Measurements from ENCODE around the gene TOR2A. TPM values are rescaled to one million over a fixed set of nuclear protein-coding genes. Genes with fewer than 3 reads are reported as not detected.
A peak's percentile ranks its signal among the peaks of the same experiment; 100 is the strongest.

TOR2A gene
- polyA plus RNA-seq, 4 donors: 11.7 to 20.0 (median 13.6) TPM

DNA sequence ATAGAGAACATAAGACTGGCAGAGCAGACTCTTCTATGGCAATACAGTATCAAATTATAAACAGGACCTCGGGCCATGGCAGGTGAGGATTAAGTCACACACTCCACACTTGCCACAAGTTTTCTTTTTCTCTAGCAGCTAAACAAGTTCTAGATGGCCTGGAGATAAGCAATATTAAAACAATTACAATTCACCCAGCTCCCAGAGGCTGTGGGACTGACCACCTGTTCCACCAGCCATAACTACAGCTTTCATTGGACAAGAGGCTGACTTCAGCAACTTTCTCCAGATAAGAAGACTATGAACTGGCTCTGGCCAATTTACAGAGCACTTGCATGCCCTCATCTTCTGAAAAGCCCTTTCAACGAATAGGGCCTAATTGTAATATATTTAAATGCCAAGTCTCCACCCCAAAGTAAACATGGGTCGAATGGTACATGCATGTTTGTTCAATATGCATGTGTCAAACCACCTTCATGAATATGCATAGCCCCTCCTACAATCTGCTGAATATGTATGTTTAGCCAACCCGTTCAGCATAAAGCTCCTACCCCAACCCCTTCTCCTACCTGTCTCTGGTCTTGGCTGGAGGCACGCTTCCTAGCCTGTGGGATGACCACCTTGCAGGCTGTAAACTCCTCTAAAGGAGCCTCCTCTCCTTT lies 34.4 kb downstream of the TOR2A start:
- no peak for DNase-seq (ENCODE audit: low read depth in 4 of 4, low spot score in 3 of 4)

DNA sequence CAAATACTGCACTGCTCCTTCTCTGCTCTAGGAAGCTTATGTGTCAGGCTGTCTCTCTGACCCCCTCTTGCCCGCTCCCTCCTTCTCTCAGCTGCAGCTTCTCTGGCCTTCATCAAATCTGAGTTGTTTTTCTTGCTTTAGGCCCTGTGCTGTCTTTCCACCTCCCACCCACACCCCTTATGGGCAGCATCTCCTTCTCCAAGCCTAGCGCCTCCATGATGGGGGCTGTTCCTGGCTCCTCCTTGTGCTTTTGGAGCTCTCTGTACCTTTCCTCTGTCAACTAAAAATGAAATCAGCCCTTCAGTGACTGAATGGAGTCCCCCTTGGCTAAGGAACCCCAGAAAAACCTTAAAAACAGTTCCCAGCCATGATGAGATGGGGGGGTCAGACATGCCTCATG lies 35.0 kb downstream of the TOR2A start:
- no peak for DNase-seq (ENCODE audit: low read depth in 4 of 4, low spot score in 3 of 4)

- peak; percentile 84 to 91 (median 90) for DNase-seq (ENCODE audit: low read depth in 4 of 4, low spot score in 3 of 4)
Observed at GRCh38 chr9:127698985-127699670, 36.0 kb downstream of the TOR2A start.

DNA sequence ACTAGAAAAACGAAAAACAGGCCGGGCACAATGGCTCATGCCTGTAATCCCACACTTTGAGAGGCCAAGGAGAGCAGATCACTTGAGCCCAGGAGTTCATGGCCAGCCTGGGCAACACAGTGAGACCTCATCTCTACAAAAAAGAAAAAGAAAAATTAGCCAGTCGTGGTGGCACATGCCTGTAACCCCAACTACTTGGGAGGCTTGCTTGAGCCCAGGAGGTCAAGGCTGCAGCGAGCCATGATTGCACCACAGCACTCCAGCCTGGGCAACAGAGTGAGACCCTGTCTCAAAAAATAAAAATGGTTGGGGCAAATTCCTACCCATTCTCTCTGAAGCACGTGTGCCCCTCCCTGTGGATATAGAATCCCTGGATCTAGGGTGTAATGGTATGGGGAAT lies 36.7 kb downstream of the TOR2A start:
- no peak for DNase-seq (ENCODE audit: low read depth in 4 of 4, low spot score in 3 of 4)

- DNase-seq (ENCODE audit: low read depth in 4 of 4, low spot score in 3 of 4): no peak
Observed at GRCh38 chr9:127697575-127697974, 37.5 kb downstream of the TOR2A start.

- no peak for DNase-seq (ENCODE audit: low read depth in 4 of 4, low spot score in 3 of 4)
Observed at GRCh38 chr9:127694890-127695720, 40.0 kb downstream of the TOR2A start.

DNA sequence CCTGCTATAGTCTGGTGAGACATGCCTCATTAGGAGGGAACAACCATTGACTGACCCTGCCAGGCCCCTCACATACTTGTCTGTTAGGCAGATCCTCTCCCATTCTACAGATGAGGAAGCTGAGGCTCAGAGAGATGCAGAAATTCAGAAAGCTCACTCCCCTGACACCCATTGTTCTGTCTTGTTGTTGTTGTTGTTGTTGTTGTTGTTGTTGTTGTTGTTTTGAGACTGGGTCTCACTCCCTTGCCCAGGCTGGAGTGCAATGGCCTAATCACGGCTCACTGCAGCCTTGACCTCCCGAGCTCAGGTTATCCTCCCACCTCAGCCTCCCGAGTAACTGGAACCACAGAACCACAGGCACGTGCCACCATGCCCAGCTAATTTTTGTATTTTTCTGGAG lies 41.4 kb downstream of the TOR2A start:
- DNase-seq (ENCODE audit: low read depth in 4 of 4, low spot score in 3 of 4): no peak

- DNase-seq (ENCODE audit: low read depth in 4 of 4, low spot score in 3 of 4): no peak
Observed at GRCh38 chr9:127693143-127693542, 42.0 kb downstream of the TOR2A start.

- DNase-seq (ENCODE audit: low read depth in 4 of 4, low spot score in 3 of 4): no peak
Observed at GRCh38 chr9:127692071-127692470, 43.0 kb downstream of the TOR2A start.

DNA sequence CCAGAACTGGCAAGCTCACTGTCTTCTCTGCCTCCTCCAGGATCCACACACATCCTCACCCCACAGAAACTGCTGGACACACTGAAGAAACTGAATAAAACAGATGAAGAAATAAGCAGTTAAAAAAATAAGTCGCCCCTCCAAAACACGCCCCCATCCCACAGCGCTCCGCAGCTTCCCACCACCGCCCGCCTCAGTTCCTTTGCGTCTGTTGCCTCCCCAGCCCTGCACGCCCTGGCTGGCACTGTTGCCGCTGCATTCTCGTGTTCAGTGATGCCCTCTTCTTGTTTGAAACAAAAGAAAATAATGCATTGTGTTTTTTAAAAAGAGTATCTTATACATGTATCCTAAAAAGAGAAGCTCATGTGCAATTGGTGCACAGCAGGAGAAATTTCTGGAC lies 44.4 kb downstream of the TOR2A start:
- no peak for DNase-seq (ENCODE audit: low read depth in 4 of 4, low spot score in 3 of 4)

GRCh38 chr9:127689329-127690000 lies 45.6 kb downstream of the TOR2A start:
- DNase-seq (ENCODE audit: low read depth in 4 of 4, low spot score in 3 of 4): no peak

- DNase-seq (ENCODE audit: low read depth in 4 of 4, low spot score in 3 of 4): no peak
Observed at GRCh38 chr9:127686461-127687393, 48.4 kb downstream of the TOR2A start.

DNA sequence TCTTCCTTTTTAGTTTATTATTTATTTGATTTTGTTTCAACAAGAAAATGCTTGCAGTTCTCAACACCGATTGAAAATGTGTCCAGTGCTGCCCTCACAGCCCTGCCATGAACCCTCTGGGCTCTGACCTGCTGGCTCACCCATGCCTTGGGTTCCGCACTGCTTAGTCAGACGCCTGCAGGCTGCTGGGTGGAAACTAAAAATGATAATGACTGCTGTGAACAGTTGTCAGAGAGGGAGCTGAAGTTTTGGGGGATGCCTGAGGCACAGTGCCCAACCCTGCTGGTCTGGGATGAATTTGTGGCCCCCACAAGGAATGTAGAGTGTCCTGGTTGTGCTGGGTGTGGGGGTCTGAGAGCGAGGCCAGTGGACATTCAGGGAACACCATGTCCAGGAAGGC lies 50.5 kb downstream of the TOR2A start:
- DNase-seq (ENCODE audit: low read depth in 4 of 4, low spot score in 3 of 4): no peak

DNA sequence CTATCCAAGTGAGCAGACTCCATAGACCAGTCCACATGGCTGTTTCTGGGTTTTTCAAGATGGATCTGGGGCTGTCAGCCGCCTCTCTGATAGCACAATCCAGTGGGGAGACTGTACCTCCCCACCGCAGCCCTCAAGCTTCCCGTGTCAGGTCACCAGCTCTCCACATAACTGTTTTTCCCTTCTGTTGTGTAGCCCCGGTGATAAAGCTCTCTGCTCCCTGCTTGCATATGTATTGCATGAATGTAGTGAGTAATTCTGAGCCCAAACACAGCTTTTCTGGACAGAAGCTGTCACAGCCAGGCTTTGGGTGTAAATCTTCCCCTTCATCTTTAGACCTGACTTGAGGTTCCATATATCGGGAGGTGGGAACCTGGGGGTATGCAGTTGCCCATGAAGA lies 51.4 kb downstream of the TOR2A start:
- DNase-seq (ENCODE audit: low read depth in 4 of 4, low spot score in 3 of 4): no peak

DNA sequence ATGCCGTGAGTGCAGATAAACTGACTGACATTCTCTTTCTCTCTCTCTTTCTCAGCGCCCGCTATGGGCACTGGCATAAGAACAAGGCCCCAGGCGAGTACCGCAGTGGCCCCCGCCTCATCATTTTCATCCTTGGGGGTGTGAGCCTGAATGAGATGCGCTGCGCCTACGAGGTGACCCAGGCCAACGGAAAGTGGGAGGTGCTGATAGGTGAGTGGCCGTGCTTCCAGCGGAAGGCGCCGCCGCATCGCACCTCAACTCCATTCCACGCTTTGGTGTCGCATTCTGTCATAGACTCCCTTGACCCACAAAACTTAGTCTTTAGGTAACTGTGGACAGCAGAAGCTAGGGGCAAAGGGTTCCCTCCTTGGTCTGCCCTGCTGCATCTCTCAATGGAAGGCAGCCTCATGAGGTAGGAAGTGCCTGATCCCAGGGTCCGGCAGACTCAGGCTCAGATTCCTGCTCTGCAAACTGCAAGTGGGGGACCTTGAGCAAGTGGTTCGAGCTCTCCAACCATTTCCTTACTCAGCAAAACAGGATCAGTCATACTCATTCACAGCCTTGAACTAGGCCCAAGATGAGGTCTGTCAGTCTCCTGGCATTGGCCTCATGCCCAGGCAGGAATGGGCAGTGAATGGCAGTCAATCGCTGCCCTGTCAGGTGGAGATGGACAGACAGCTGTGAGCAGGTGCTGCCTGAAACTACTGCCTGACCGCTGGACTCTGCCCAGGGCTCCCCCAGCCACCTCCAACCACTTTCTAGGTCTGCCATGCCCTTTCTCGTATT lies 52.5 kb downstream of the TOR2A start:
- no peak for DNase-seq (ENCODE audit: low read depth in 4 of 4, low spot score in 3 of 4)
